Measurements from ENCODE around the gene SAMD4B.

DNA sequence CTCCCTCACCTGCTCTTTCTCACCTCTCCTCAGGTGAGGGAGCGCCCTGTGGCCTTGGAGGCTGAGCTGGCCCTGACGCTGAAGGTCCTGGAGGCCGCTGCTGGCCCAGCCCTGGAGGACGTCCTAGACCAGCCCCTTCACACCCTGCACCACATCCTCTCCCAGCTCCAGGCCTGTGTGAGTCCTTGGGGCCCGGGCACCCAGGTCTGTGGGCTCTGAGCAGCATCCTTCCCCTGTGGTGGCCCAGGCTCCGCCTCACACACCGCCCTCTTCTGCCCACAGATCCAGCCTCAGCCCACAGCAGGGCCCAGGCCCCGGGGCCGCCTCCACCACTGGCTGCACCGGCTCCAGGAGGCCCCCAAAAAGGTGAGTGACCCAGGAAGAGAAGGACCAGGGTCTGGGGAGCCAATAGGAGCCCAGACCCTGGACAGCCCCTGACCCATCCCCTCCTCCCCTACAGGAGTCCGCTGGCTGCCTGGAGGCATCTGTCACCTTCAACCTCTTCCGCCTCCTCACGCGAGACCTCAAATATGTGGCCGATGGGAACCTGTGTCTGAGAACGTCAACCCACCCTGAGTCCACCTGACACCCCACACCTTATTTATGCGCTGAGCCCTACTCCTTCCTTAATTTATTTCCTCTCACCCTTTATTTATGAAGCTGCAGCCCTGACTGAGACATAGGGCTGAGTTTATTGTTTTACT, 44.1 kb upstream of the SAMD4B start:
- TF ChIP-seq EZH2 (optimal IDR thresholded peaks at IDR 0.05; ENCODE audit: low read depth, low read length): no peak
- no peak for TF ChIP-seq EZH2phosphoT487 (IDR thresholded peaks at IDR 0.05; ENCODE audit: low read length)
- TF ChIP-seq, protein P1, sequence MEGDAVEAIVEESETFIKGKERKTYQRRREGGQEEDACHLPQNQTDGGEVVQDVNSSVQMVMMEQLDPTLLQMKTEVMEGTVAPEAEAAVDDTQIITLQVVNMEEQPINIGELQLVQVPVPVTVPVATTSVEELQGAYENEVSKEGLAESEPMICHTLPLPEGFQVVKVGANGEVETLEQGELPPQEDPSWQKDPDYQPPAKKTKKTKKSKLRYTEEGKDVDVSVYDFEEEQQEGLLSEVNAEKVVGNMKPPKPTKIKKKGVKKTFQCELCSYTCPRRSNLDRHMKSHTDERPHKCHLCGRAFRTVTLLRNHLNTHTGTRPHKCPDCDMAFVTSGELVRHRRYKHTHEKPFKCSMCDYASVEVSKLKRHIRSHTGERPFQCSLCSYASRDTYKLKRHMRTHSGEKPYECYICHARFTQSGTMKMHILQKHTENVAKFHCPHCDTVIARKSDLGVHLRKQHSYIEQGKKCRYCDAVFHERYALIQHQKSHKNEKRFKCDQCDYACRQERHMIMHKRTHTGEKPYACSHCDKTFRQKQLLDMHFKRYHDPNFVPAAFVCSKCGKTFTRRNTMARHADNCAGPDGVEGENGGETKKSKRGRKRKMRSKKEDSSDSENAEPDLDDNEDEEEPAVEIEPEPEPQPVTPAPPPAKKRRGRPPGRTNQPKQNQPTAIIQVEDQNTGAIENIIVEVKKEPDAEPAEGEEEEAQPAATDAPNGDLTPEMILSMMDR (IDR thresholded peaks at IDR 0.05; ENCODE audit: low read length): no peak
